ENCODE data around the gene RNF138.
"Not testable (repeated sequence)": the region's sequence is repeated elsewhere in the genome, so short reads cannot be mapped to it uniquely, and the experiment has no call there.

The RNF138 gene

DNA sequence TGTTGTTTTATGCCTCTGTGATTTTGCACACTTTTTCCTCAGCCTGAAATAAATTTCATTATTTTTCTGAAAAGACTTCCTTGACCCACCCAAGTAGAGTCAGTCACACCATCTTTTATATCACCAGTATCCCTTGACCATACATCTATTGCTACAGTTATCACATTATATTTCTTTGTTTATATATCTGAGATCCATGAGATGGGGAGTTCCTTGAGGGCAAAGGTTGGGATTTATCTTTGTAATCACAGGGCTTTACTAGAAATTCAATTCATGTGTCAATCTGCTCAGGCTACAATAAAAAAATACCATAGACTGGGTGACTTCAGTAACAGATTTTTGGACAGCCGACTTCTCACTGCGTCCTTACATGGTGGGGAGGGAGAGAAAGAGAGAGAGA is 12.8 kb upstream of the RNF138 start:
- H3K4me3 ChIP-seq (ENCODE audit: low read depth, low read length), result no peak overlapping the region
- TF ChIP-seq POLR2A (IDR thresholded peaks at IDR 0.05; ENCODE audit: extremely low read depth, insufficient read length) (no peak), MAX (IDR thresholded peaks at IDR 0.05; ENCODE audit: low read depth, low read length) (no peak), MYC (IDR thresholded peaks at IDR 0.05; ENCODE audit: low read depth, low read length) (no peak)
- TF ChIP-seq, protein P1, sequence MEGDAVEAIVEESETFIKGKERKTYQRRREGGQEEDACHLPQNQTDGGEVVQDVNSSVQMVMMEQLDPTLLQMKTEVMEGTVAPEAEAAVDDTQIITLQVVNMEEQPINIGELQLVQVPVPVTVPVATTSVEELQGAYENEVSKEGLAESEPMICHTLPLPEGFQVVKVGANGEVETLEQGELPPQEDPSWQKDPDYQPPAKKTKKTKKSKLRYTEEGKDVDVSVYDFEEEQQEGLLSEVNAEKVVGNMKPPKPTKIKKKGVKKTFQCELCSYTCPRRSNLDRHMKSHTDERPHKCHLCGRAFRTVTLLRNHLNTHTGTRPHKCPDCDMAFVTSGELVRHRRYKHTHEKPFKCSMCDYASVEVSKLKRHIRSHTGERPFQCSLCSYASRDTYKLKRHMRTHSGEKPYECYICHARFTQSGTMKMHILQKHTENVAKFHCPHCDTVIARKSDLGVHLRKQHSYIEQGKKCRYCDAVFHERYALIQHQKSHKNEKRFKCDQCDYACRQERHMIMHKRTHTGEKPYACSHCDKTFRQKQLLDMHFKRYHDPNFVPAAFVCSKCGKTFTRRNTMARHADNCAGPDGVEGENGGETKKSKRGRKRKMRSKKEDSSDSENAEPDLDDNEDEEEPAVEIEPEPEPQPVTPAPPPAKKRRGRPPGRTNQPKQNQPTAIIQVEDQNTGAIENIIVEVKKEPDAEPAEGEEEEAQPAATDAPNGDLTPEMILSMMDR (IDR thresholded peaks at IDR 0.05; ENCODE audit: low read depth, low read length), result no peak
- no peak for DNase-seq (ENCODE audit: low read depth)

DNA sequence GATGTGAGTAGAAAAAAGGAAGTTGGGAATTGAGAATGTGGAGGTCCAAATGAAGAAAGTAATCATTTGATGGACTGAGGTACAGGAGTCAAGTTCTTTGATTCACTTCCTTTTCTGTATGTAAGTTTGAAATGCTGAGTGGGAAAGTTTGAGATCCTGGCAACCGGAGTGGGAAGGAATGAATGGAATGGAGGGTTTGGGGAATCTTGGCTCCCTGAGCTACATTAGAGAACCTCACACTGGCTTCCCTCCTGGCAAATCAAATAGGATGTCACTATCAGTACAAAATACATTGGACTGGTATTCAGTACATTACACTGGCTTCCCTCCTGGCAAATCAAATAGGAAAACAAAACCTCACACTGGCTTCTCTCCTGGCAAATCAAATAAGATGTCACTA is 9.8 kb upstream of the RNF138 start:
- no peak overlapping the region for H3K4me3 ChIP-seq (ENCODE audit: low read depth, low read length)
- no peak for TF ChIP-seq MAX (IDR thresholded peaks at IDR 0.05; ENCODE audit: low read depth, low read length)
- TF ChIP-seq MYC (IDR thresholded peaks at IDR 0.05; ENCODE audit: low read depth, low read length), result no peak
- TF ChIP-seq, protein P1 (IDR thresholded peaks at IDR 0.05; ENCODE audit: low read depth, low read length), result no peak
- TF ChIP-seq POLR2A (IDR thresholded peaks at IDR 0.05; ENCODE audit: extremely low read depth, insufficient read length), result no peak
- DNase-seq (ENCODE audit: low read depth), result no peak

GRCh38 chr18:32083781-32084180 is 7.9 kb upstream of the RNF138 start:
- TF ChIP-seq MAX (IDR thresholded peaks at IDR 0.05; ENCODE audit: low read depth, low read length), result no peak
- no peak overlapping the region for H3K4me3 ChIP-seq (ENCODE audit: low read depth, low read length)
- no peak for DNase-seq (ENCODE audit: low read depth)

- TF ChIP-seq, protein P1 (IDR thresholded peaks at IDR 0.05; ENCODE audit: low read depth, low read length), result no peak
- TF ChIP-seq MAX (IDR thresholded peaks at IDR 0.05; ENCODE audit: low read depth, low read length) (no peak), POLR2A (IDR thresholded peaks at IDR 0.05; ENCODE audit: extremely low read depth, insufficient read length) (no peak), MYC (IDR thresholded peaks at IDR 0.05; ENCODE audit: low read depth, low read length) (no peak)
- peak; percentile 43 for DNase-seq (ENCODE audit: low read depth)
- no peak overlapping the region for H3K4me3 ChIP-seq (ENCODE audit: low read depth, low read length)
These were observed 4.8 kb upstream of the RNF138 start for GRCh38 chr18:32086881-32087280.

GRCh38 chr18:32090831-32091230 is 843 bp upstream of the RNF138 start:
- DNase-seq (ENCODE audit: low read depth); H3K4me3 ChIP-seq (ENCODE audit: low read depth, low read length): not testable (repeated sequence)

GRCh38 chr18:32091325-32091723 is 350 bp upstream of the RNF138 start:
- TF ChIP-seq MYC (IDR thresholded peaks at IDR 0.05; ENCODE audit: low read depth, low read length) (no peak), MAX (IDR thresholded peaks at IDR 0.05; ENCODE audit: low read depth, low read length) (no peak)
- peak overlapping the region; percentile 71 for H3K4me3 ChIP-seq (ENCODE audit: low read depth, low read length)

DNA sequence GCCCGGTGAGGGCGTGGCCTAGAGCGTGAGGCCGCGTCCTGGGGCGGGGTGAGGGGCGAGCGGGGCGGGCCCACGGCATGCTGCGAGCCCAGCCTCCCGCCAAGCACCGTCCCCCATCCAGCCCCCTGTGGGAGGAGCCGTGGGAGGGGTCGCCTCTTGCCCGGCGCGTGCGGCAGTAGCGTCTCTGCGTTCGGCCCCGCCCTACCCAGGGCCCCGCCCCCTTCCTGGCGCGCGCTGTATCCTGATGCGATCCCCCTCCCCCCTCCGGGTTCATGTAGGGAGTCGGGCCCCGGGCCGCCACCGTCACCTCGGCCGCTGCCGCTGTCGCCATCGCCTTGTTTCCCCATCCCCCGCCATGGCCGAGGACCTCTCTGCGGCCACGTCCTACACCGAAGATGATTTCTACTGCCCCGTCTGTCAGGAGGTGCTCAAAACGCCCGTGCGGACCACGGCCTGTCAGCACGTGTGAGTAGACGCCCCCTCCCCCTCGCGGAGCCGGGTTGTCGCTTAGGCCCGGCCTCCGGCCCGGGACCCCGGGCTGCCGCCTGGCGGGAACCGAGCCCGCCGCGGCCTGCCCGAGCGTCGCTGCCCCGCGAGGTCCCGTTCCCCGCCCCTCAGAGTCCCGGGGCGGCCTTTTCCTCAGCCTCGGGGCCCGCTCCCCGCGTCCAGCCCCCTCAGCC is 888 bp downstream of the RNF138 start:
- peak; percentile 97 for DNase-seq (ENCODE audit: low read depth)
- TF ChIP-seq MYC (IDR thresholded peaks at IDR 0.05; ENCODE audit: low read depth, low read length), result peak; percentile 80
- TF ChIP-seq POLR2A (IDR thresholded peaks at IDR 0.05; ENCODE audit: extremely low read depth, insufficient read length), result peak; percentile 26
- TF ChIP-seq MAX (IDR thresholded peaks at IDR 0.05; ENCODE audit: low read depth, low read length), result peak; percentile 58
- TF ChIP-seq, protein P1 (IDR thresholded peaks at IDR 0.05; ENCODE audit: low read depth, low read length), result no peak
- H3K4me3 ChIP-seq (ENCODE audit: low read depth, low read length), result peak overlapping the region; percentile 95

More at GRCh38 chr18:32091325-32091723, 350 bp upstream of the RNF138 start:
- no peak for DNase-seq (ENCODE audit: low read depth)

All from NB4 (cell line).